MM.1S (cell line): ENCODE data around the gene MX1.

Experiments used
- EZH2 ChIP-seq: fragments of 300-600 bp; sonication (generic); optimal IDR thresholded peaks from 2 replicates; pipeline ENCODE3; 2017; ENCODE audit warnings: low read depth, mild to moderate bottlenecking, antibody characterized with exemption, low read length, mixed read lengths
- TF ChIP-seq, protein P1 (sequence below): fragments of 300-600 bp; sonication (generic); IDR thresholded peaks from 2 replicates; pipeline ENCODE4 v1.5.1; 2016; ENCODE audit warnings: antibody characterized with exemption, low read length, mixed read lengths

- TF ChIP-seq EZH2, result no peak
- TF ChIP-seq, protein P1, sequence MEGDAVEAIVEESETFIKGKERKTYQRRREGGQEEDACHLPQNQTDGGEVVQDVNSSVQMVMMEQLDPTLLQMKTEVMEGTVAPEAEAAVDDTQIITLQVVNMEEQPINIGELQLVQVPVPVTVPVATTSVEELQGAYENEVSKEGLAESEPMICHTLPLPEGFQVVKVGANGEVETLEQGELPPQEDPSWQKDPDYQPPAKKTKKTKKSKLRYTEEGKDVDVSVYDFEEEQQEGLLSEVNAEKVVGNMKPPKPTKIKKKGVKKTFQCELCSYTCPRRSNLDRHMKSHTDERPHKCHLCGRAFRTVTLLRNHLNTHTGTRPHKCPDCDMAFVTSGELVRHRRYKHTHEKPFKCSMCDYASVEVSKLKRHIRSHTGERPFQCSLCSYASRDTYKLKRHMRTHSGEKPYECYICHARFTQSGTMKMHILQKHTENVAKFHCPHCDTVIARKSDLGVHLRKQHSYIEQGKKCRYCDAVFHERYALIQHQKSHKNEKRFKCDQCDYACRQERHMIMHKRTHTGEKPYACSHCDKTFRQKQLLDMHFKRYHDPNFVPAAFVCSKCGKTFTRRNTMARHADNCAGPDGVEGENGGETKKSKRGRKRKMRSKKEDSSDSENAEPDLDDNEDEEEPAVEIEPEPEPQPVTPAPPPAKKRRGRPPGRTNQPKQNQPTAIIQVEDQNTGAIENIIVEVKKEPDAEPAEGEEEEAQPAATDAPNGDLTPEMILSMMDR, result no peak
These were observed 74.9 kb downstream of the MX1 start for GRCh38 chr21:41500931-41501381.
